ENCODE data around the gene TMEM164.
"Not testable (repeated sequence)": the region's sequence is repeated elsewhere in the genome, so short reads cannot be mapped to it uniquely, and the experiment has no call there.

The TMEM164 gene

GRCh38 chrX:110002300-110003166 lies at the start of gene TMEM164:
TMEM164 (plus strand) TSS chrX:110003114; CDS start chrX:110003775, 661 bp downstream.
- DNase-seq (ENCODE audit: low read depth): peak; percentile 83

GRCh38 chrX:109954333-109954732 lies 48.6 kb upstream of the TMEM164 start:
- DNase-seq (ENCODE audit: low read depth): no peak

- peak; percentile 58 for DNase-seq (ENCODE audit: low read depth)
Measured at GRCh38 chrX:109954955-109955354, 48.0 kb upstream of the TMEM164 start.

GRCh38 chrX:109958266-109958665 lies 44.6 kb upstream of the TMEM164 start:
- no peak for DNase-seq (ENCODE audit: low read depth)

- DNase-seq (ENCODE audit: low read depth): no peak
Measured at GRCh38 chrX:109959356-109959871, 43.5 kb upstream of the TMEM164 start.

GRCh38 chrX:109964390-109964789 lies 38.5 kb upstream of the TMEM164 start:
- no peak for DNase-seq (ENCODE audit: low read depth)

- peak; percentile 51 for DNase-seq (ENCODE audit: low read depth)
Measured at GRCh38 chrX:109966246-109966645, 36.7 kb upstream of the TMEM164 start.

- DNase-seq (ENCODE audit: low read depth): peak; percentile 51
Measured at GRCh38 chrX:109967156-109967555, 35.8 kb upstream of the TMEM164 start.

GRCh38 chrX:109970841-109971240 lies 32.1 kb upstream of the TMEM164 start:
- DNase-seq (ENCODE audit: low read depth): not testable (repeated sequence)

GRCh38 chrX:109974906-109975655 lies 27.8 kb upstream of the TMEM164 start:
- peak; percentile 48 for DNase-seq (ENCODE audit: low read depth)

GRCh38 chrX:109985210-109985609 lies 17.7 kb upstream of the TMEM164 start:
- not testable (repeated sequence) for DNase-seq (ENCODE audit: low read depth)

- DNase-seq (ENCODE audit: low read depth): peak; percentile 70
Measured at GRCh38 chrX:109987884-109988283, 15.0 kb upstream of the TMEM164 start.

GRCh38 chrX:109990582-109991276 lies 12.2 kb upstream of the TMEM164 start:
- no peak for DNase-seq (ENCODE audit: low read depth)

GRCh38 chrX:109992203-109992602 lies 10.7 kb upstream of the TMEM164 start:
- no peak for DNase-seq (ENCODE audit: low read depth)

GRCh38 chrX:109995155-109995554 lies 7.8 kb upstream of the TMEM164 start:
- no peak for DNase-seq (ENCODE audit: low read depth)

- no peak for DNase-seq (ENCODE audit: low read depth)
Measured at GRCh38 chrX:109997786-109998452, 5.0 kb upstream of the TMEM164 start.

GRCh38 chrX:110000000-110000399 lies 2.9 kb upstream of the TMEM164 start:
- DNase-seq (ENCODE audit: low read depth): no peak

GRCh38 chrX:110000847-110001713 lies 1.8 kb upstream of the TMEM164 start:
- no peak for DNase-seq (ENCODE audit: low read depth)

GRCh38 chrX:110001740-110002299 lies 1.1 kb upstream of the TMEM164 start:
- peak; percentile 13 for DNase-seq (ENCODE audit: low read depth)

Measured in amniotic epithelial cell (primary cell).